ENCODE results near the gene WDR88. TPM values are rescaled to one million over a fixed set of nuclear protein-coding genes. Genes with fewer than 3 reads are reported as not detected.
"Not testable (repeated sequence)": the region's sequence is repeated elsewhere in the genome, so short reads cannot be mapped to it uniquely, and the experiment has no call there.

Gene WDR88
- 1 to 10 TPM in 2 of 3 donors, under 1 TPM in 1; 0.87 to 2.1 (median 1.8) TPM for polyA plus RNA-seq (ENCODE audit: insufficient read length in 3 of 3)
- long read RNA-seq, donor 1 = 0 reads
- long read RNA-seq, donor 2 = 0 reads
- long read RNA-seq, donor 3 = 0 reads
- long read RNA-seq, donor 4 = 0 reads
- long read RNA-seq, donor 5 = 0 reads
- long read RNA-seq, donor 6 = 0 reads
- long read RNA-seq, donor 7 = 0 reads
- long read RNA-seq, donor 8 = 0 reads
- long read RNA-seq, donor 9 = 0 reads
- long read RNA-seq, donor 10 = 0 reads
- long read RNA-seq, donor 11 = 0 reads
- long read RNA-seq, donor 12 = 0 reads
- long read RNA-seq, donor 13 = 0 reads
- long read RNA-seq, donor 14 = 0 reads
- long read RNA-seq, donor 15 = 0 reads
- long read RNA-seq, donor 16 = 0 reads

DNA sequence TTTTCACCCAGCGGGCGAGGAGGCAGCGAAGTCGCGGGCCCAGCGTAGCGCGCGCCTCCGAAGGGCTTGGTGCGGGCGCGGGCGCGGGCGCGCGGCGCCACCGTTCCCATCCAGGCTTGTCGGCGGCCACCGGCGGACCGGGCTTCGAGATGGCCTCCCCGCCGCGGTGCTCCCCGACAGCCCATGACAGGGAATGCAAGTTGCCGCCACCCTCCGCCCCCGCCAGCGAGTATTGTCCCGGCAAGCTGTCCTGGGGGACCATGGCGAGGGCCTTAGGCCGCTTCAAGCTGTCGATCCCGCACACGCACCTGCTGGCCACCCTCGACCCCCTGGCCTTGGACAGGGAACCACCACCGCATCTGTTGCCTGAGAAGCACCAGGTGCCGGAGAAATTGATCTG, at the start of gene WDR88:
TSS of gene WDR88 (plus strand) at position 94 of the 400 bp plus-strand sequence. CDS start at position 150, 56 bp downstream.
- DNase-seq = no peak

DNA sequence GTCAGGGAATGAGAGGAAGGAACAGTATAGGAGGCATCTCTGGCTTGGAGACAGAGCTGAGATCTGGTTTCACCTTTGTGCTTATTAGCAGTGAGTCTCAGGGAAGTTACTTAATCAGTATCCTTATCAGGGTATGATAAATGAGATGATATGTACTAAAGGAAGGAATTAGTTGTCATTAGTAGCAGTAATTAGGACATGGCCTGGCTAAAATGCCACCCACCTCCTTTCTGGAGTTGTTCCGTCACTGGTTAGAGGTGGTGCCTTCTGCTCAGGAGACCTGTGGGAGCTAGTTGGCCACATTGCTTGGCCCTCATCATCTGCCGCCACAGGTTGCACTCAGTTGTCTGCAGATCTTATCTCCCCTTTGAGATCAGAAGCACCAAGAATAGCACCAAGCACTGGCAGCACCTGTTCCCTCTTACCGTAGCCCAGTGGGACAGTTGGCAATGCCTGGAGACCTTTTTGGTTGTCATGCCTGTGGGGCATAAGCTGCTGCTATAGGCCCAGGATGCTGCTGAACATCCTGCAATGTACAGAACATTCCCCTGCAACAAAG, 46.3 kb upstream of the WDR88 start:
- no peak for DNase-seq

- DNase-seq = no peak
Observed at GRCh38 chr19:33086955-33087354, 45.0 kb upstream of the WDR88 start.

GRCh38 chr19:33089010-33089409, 42.9 kb upstream of the WDR88 start:
- no peak for DNase-seq

DNA sequence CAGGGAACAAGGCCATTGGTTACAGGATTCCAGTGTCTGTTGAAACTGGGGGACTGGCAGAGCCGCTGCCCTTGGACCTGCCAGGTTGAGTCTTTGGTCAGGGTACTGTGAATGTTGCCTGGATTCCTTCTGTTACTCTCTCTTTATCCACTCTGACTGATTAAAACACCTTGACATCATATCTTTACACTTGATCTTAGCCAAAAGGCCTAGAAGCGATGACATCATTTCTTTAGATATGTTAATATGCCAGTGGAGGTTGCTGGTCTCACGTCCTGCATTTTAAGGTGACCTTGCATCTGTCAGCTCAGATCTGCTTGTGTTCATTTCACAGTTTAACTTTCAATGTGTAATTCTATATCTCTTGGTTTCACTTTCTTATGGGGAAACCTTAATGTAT, 41.7 kb upstream of the WDR88 start:
- no peak for DNase-seq

GRCh38 chr19:33093420-33094210, 38.3 kb upstream of the WDR88 start:
- no peak for DNase-seq

GRCh38 chr19:33094436-33095067, 37.4 kb upstream of the WDR88 start:
- peak; percentile 74 for DNase-seq

GRCh38 chr19:33096005-33096404, 35.9 kb upstream of the WDR88 start:
- no peak for DNase-seq

DNA sequence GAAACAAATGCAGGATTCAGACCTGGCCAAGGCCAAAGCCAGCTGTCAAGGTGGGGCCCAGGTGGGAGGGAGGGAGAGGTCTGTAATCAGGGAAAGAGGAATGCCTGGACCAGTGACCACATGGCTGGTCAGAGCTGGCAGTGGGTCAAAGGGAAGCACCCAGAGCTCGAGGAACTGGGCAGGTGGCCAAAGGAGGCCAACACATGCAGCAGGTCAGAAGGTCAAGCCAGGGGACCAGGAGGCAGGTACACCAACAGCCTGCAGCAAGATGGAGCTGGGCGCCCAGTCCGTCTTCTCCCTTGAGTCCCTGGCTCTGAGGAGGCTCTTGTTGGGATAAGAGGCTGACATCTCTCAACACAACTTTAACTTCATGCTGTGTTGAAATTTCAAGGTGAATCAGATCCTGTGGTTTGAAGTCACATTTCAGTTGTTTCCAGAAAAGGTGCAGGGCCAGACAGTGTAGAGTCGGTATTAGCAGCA, 33.8 kb upstream of the WDR88 start:
- no peak for DNase-seq

- DNase-seq = no peak
Observed at GRCh38 chr19:33100894-33101644, 30.8 kb upstream of the WDR88 start.

DNA sequence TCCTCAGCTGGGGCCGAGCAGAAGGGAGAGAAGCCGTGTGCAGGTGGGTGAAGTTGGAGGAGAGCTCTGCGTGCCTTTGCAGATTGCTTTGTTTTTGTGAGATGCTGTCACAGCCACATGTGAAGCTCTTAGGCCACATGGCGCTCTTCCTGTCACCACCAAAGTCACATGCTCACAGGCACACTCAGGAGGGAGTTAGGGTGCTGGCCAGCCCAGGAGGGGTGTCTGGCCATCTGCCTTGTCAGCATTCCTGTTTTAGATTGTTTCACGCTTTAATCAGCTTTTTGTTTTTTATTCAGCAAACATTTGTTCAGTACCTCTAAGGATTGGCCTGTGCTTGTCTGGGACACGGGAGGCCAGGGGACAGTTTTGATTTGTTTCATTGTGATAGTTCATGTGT, 29.0 kb upstream of the WDR88 start:
- DNase-seq = no peak

DNA sequence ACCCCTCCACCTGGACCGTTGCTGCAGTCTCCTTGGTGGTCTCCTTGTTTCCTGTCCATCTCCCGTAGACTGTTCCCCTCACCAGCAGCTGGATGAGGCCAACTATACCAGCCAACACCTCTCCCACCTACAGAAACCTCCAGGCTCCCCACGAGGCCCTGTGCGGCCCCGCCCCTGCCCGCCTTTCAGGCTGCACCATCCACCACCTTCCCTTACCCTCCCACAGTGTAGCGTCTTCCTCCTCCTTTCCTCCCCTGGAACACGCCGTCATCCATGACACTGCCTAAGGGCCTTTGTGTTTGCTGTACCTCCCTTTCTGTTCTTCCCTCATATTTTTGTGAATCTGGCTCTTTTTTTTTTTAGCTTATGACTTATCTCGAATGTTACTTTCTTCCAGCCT, 23.8 kb upstream of the WDR88 start:
- DNase-seq = no peak

- DNase-seq = no peak
Observed at GRCh38 chr19:33110137-33110910, 21.6 kb upstream of the WDR88 start.

DNA sequence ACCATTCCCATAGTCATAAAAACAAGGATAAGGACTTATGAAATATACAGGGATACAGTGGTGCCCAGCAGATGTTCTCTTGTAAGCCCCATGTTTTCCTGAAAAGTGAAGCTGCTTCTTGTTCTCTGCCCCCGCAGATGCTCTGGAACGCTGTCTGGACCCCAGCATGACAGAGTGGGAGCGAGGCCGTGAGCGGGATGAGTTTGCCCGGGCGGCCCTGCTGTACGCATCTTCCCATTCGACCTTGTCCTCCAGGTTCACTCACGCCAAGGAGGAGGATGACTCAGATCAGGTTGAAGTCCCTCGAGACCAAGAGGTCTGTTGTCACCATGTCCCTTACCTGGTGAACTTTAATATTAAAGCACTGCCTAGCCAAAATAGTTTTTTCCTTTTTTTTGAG, 20.3 kb upstream of the WDR88 start:
- no peak for DNase-seq

DNA sequence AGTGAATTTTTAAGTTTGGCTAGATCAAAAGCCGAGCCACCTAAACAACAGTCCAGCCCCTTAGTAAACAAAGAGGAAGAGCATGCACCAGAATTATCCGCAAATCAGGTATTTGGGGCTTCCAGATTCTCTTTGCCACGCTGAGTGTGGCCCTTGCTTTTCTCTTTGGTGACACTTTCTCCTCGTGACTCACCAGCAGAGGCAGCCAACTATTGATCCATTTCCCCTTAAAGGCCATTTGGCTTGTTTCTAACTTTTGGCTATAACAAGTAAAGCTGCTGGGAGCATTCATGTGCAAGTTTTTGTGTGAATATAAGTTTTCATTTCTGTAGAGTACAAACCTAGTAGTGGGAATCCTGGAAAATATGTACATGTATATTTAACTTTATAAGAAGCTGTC, 17.6 kb upstream of the WDR88 start:
- no peak for DNase-seq

GRCh38 chr19:33117501-33117900, 14.4 kb upstream of the WDR88 start:
- DNase-seq = no peak

GRCh38 chr19:33118643-33119042, 13.3 kb upstream of the WDR88 start:
- no peak for DNase-seq

DNA sequence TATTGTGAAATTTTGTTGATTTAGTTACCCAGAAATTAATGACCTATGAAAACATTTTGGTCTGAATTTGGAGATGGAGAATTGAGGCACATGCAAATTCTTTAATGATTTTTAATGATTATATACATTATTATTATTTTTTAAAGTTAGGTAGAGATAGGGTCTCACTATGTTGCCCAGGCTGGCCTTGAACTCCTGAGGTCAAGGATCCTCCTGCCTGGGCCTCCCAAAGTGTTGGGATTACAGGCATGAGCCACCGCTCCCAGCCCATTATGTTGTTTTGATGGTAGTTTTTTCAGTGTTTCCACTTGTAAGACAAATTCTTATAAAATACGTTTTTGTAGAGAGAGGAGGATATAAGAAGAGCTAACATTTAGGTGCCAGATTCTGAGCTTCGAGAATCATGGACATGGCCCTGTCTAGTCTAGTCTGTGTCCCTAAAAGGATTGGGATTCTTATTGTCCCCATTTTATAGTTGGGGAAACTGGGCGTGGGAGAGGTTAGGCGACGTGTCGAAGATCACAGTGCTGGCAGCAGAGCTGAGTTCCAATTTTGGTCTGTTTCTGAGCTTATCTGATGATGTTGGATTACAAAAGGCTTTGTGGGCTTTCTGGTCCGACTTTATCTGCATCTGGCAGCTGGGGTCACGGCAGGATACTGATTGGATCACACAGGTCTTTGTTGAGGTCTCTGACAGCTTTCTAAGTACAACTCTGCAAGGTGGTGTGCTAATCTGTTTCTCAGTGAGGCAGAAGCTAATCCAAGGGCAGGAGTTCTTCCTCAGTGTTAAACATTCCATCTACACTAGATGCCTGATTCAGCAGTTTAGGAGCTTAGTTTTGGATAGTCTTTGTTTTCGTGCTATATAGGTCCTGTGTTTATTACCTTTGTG, 7.5 kb upstream of the WDR88 start:
- no peak for DNase-seq

DNA sequence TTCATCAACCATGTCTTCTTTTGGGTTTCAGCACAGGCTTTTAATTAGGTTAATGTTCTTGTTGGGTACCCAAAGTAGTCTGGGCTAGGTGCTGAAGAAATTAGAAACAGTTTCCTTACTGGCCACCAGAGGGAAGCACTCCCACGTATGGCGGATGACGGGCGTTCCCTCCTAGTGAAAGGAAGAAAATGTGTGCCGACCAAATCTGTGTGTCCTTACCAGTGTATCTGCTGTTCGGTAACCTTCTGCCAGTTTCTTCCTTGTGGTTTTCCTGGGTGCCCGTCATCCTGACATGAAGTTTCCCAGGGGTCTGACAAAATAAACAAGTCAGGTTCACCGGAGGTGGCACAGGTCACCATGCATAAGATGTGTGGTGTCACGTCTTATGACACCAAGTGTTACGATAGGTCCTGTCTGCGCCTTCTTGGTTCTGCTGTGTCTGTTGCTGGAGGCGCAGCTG, 6.0 kb upstream of the WDR88 start:
- peak; percentile 42 for DNase-seq

DNA sequence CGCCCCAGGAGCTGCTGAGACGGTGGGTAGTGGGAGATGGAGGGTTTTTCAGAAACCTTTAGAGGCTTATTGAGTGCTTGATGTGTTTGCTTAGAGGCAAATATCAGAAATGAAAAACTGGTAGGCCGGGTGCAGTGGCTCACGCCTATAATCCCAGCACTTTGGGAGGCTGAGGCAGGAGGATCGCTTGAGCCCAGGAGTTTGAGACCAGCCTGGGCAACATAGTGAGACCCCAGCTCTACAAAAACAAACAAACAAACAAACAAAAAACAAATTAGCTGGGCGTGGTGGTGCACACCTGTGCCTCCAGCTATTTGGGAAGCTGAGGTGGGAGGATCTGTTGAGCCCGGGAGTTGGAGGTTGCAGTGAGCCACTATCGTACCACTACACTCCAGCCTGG, 5.2 kb upstream of the WDR88 start:
- DNase-seq = not testable (repeated sequence)
